Heart left ventricle (tissue), 13 donors: ENCODE results near the gene PRKG1.
A peak's percentile ranks its signal among the peaks of the same experiment; 100 is the strongest.

Experiments
- CTCF ChIP-seq, 12 donors: fragments of 200-600 bp; sonication (generic) in 4 of 12; IDR thresholded peaks; one replicate each; pipeline versions ENCODE4 v1.5.0 to v1.8.0; 2018 to 2022; ENCODE audit warnings: antibody characterized with exemption in 12 of 12, mild to moderate bottlenecking in 5 of 12
- POLR2A ChIP-seq, 2 donors: fragments of 450-650 bp; IDR thresholded peaks; one replicate each; pipeline ENCODE4 v1.6.1; 2017; ENCODE audit warnings: antibody characterized with exemption in 2 of 2, mild to moderate bottlenecking in 2 of 2, moderate library complexity in 2 of 2
- donor health status: ischemic (EF 13 %, LVEDD 7.1; RV severe dilation, severe dysfunction).
- donor health status: DM: no; HTN: yes; CAD: no.
- donor health status: DM: no; HTN: no; CAD: no.
- donor health status: ischemic (EF 25% LVEDD 6.9; RV normal size, moderate dysfunction).
- donor health status: ischemic (EF 25% LVEDD 5.7; RV mildly dilated, moderate dysfunction).
- donor health status: ischemic (EF 35%, LVEDD 5.7; RV mildly dilated, moderate dysfunction).
- donor health status: nonischemic (EF 11% LVEDD 7.7; RV severe dilation, severe dysfunction).
- donor health status: DM: yes; HTN: yes; CAD: no.
- donor health status: PGD.
- donor health status: ischemic (EF 29% LVEDD 5.4; RV normal size, mild dysfunction).
- donor health status: nonischemic (EF 23%, LVEDD 6.1; RV moderate dilation, normal function).

- TF ChIP-seq CTCF (IDR thresholded peaks at IDR 0.05) (peak in 1 of 12 donors; percentile 6), POLR2A (IDR thresholded peaks at IDR 0.05) (no peak)
Measured at GRCh38 chr10:52213321-52213752, 1139.0 kb downstream of the PRKG1 start.
